ENCODE results near the gene MAP2K5. TPM values are rescaled to one million over a fixed set of nuclear protein-coding genes. Genes with fewer than 3 reads are reported as not detected.

Gene MAP2K5
- total RNA-seq, 6 experiments from 2014 or later = 5.0 to 11.6 (median 8.8) TPM

DNA sequence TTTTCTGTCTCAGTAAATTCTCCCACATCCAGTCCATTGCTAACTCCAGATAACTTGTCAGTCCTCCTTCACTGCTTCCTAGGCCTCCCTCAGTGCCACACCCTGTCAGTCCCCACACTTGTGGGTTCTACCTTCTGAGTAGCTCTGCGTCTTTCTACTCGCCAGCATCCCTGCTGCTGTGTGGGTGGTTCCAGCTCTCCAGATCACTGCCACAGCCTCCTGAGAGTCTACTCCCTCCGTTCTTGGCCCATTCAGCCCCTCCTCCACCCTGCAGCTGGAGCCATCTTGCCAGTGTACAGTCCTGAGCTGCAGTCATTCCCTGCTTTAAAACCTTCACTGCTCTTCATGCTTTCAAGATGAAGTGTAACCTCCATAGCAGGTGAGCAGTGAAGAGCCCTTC, 45.3 kb downstream of the MAP2K5 start:
- WGBS (ENCODE audit: insufficient coverage, low coverage, low lambda C conversion rate, missing lambda C conversion rate) = 65% methylated on average over 3 of the region's 3 CpGs
- Histone ChIP-seq H3K36me3 (peaks cover 0 to 12% (median 5%) of the 10 kb centered on the region in 4 donors), H3K27me3 (no peaks in the 10 kb centered on the region), H3K4me3 (no peak overlapping the region), H3K9me3 (no peaks in the 10 kb centered on the region), H3K4me1 (no peaks in the 10 kb centered on the region), H3K27ac (no peak overlapping the region)
- no peak for DNase-seq
- no peak for TF ChIP-seq CTCF (IDR thresholded peaks at IDR 0.05)
- TF ChIP-seq POLR2A (IDR thresholded peaks at IDR 0.05) = no peak
- no peak for ATAC-seq
- intact Hi-C loops (cut with DNase I) = no loop called here

DNA sequence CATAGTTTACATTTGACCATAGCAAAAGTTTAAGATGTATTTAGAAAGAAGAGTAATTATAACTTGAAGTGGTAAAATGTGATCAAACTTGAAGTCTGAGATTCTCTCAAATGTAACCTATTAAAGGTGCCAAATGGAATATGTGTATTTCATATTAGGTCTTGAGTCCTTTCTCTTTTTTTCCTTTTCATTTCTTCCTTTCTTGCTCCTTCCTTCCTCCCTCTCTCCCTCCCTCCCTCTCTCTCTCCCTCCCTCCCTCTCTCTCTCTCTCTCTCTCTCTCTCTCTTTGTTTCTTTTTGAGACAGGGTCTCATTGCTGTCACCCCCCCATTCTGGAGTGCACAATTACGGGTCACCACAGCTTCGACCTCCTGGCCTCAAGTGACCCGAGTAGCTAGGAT, 47.7 kb downstream of the MAP2K5 start:
- Histone ChIP-seq H3K36me3 (peaks cover 0 to 17% (median 5%) of the 10 kb centered on the region in 4 donors), H3K27me3 (no peaks in the 10 kb centered on the region), H3K27ac (no peak overlapping the region), H3K4me3 (no peak overlapping the region), H3K4me1 (no peaks in the 10 kb centered on the region), H3K9me3 (no peaks in the 10 kb centered on the region)
- intact Hi-C loops (cut with DNase I) = no loop called here
- TF ChIP-seq POLR2A (IDR thresholded peaks at IDR 0.05) (no peak), CTCF (IDR thresholded peaks at IDR 0.05) (no peak)
- DNase-seq (no peak), ATAC-seq (no peak)
- 100% methylated on average over 3 of the region's 3 CpGs for WGBS (ENCODE audit: insufficient coverage, low coverage, low lambda C conversion rate, missing lambda C conversion rate)

- H3K27ac ChIP-seq = no peak overlapping the region
- peaks cover 0 to 15% (median 6%) of the 10 kb centered on the region in 4 donors for H3K36me3 ChIP-seq
- no peak for TF ChIP-seq POLR2A (IDR thresholded peaks at IDR 0.05)
- TF ChIP-seq CTCF (IDR thresholded peaks at IDR 0.05) = no peak
- no peak for DNase-seq
- no peaks in the 10 kb centered on the region for H3K4me1 ChIP-seq
- H3K9me3 ChIP-seq = no peaks in the 10 kb centered on the region
- intact Hi-C loops (cut with DNase I) = no loop called here
- H3K27me3 ChIP-seq = no peaks in the 10 kb centered on the region
- H3K4me3 ChIP-seq = no peak overlapping the region
- no peak for ATAC-seq
These were observed 49.7 kb downstream of the MAP2K5 start for GRCh38 chr15:67592245-67592644.

DNA sequence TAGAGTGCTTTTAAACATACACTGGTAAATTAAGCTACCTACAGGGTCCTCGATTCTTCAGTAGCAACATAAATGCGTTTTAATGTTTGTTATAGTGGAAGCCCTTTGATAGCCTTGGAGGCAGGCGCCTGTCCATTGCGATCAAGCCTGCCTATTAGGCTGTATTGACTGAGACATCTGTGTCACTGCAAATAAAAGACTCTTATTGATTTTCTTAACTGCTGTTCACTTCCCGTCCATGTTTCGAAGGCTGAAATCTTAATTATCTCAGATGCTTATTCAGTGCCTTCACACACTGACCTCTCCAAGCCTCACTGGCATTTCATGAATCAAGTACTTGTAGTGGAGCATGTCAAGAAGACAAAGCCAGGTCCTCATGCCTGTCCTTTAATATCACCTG, 51.1 kb downstream of the MAP2K5 start:
- H3K9me3 ChIP-seq = no peaks in the 10 kb centered on the region
- intact Hi-C loops (cut with DNase I) = no loop called here

More for the DNA sequence above, 51.1 kb downstream of the MAP2K5 start:
- no peaks in the 10 kb centered on the region for H3K27me3 ChIP-seq
- no peak overlapping the region for H3K27ac ChIP-seq
- peaks cover 0 to 6% (median under 1%) of the 10 kb centered on the region in 4 donors for H3K36me3 ChIP-seq
- DNase-seq (no peak), ATAC-seq (no peak)
- H3K4me3 ChIP-seq = no peak overlapping the region
- H3K4me1 ChIP-seq = no peaks in the 10 kb centered on the region
- 89% methylated on average over 6 of the region's 6 CpGs for WGBS (ENCODE audit: insufficient coverage, low coverage, low lambda C conversion rate, missing lambda C conversion rate)
- TF ChIP-seq POLR2A (IDR thresholded peaks at IDR 0.05) (no peak), CTCF (IDR thresholded peaks at IDR 0.05) (no peak)

Data from right lobe of liver (tissue), 6 donors.